OCI-M2 (cell line): ENCODE data around the gene VPS54.
"Not testable (repeated sequence)": the region's sequence is repeated elsewhere in the genome, so short reads cannot be mapped to it uniquely, and the experiment has no call there.

Source experiments
- DNase-seq: peaks from one replicate; lab custom pipeline; 2025; ENCODE audit not compliant: unreplicated experiment; lab: John Stamatoyannopoulos, UW

Gene VPS54

DNA sequence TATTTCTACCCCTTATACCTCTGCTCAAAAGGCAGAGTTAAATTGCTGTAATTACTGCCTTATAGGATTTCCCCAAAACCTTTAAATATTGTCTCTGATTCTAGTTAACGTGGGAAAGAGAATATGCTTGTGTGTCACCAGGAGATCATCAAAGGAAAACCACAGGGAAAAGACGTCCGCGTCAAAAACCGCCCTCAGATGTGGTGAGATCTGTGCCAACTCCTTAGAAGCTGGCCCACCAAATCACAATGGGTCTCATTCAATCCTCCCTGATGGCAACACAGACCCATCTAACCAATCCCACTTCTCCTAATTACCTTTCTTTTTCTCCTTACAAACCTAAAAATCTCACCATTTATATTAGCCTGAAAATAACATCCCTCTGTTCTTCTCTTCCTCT lies 25.4 kb downstream of the VPS54 start:
- DNase-seq, result no peak

DNA sequence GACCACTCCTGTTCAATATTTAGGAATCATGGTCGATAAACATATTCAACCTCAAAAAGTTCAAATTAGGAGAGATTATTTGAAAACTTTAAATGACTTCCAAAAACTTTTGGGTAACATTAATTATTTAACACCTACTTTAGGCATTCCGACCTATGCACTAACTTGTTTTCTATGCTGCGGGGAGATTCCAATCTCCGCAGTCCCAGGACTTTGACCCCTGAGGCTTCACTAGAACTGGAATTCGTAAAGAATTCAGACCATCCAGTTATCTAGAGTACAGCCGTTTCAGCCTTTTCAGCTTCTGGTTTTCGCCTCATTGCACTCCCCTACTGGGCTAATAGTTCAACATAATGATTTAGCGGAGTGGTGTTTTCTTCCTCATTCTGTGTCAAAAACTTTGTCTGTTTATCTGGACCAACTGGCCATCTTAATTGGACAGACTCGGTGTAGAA lies 26.1 kb downstream of the VPS54 start:
- not testable (repeated sequence) for DNase-seq

DNA sequence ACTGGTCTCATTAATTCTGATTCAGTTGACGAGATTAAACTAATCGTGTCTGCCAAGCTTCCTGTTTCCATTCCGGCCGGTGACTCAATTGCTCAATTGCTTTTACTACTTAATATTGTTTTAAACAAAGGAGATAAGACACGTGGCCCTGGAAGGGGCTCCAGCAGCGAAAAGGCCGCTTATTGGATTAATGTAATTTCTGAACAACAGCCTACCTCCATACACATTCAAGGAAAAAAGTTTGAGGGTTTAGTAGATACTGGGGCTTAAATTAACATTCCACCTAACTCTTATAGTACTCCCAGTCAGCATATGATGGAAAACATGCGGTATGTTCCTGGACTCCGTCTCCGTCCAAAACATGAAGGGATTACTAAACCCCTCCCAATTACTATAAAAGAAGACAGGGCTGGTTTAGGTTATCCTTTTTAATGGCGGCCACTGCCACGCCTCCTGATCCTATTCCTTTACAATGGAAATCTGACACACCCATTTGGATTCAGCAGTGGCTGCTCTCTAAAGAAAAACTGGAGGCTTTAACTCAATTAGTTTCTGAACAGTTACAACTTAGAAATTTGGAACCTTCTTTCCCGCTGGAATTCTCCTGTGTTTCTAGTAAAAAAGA lies 27.1 kb downstream of the VPS54 start:
- no peak for DNase-seq

DNA sequence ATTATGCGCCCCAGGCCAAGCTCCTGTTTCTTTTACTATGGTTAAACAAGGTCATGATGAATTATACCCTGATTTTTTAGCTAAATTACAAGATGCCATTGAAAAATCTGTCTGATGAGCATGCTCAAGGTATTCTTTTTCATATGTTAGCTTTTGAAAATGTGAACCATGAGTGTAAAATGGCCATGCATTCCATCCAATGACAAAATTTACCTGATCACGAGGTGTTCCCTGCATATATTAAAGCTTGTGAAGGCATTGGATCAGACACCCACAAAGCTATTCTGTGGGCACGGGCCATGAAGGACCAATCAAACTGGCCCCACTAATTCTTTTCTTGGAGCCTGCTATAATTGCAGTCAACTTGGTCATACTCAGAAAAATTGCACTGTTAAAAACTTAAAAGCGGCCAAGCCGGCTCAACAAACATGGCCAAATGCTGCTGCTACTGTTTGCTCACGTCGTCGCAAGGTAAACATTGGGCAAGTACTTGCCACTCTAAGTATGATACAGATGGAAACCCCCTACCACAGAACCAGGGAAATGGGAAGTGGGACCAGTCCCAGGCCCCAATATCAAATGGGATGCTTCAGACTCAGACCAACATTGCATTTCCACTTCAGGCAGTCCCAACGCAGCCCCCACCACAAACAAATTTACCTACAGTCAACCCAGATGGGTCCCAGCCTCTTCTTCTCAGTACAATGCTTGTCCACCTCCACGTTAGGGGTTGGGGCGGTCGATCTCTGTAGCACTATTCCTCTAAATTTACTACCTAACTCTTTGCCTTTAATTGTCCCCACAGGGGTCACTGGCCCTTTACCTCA lies 27.8 kb downstream of the VPS54 start:
- DNase-seq, result not testable (repeated sequence)

DNA sequence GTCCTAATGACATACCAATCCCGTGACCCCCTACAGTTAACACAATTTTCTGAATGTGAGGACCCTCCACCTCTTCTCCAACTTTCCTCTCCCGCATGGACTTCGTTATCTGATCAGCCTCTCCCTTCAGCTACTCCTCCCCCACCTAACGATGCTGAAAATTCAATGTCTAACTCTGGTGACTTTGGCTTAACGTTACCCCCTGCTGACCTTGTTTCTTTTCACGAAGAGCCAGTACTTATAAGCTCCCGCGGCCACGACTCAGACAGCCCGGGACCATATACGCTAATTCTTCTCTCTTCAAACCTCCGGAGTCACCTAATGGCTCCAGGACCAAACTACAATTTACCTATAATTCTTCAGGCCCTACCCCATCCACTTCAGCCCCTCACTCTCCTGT lies 29.2 kb downstream of the VPS54 start:
- DNase-seq, result no peak

DNA sequence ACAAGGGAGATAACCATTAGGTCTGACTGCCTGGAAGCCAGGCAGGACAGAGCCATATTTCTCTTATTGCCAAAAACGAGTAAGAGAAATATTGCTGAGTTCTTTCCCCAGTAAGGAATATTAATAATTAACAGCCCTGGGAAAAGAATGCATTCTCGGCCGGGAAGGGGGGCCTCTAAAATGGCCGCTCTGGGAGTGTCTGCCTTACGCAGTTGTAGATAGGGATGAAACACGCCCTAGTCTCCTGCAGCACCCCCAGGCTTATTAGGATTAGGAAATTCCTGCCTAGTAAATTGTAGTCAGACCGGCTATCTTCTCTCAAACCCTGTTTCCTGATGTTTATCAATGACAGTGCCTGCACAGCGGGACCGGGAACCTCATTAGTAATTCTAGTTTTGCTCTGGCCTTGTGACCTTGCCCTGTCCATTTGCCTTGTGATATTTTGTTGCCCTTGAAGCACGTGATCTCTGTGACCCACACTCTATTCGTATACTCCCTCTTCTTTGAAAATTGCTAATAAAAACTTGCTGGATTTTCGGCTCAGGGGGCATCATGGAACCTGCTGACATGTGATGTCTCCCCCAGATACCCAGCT lies 30.3 kb downstream of the VPS54 start:
- not testable (repeated sequence) for DNase-seq

DNA sequence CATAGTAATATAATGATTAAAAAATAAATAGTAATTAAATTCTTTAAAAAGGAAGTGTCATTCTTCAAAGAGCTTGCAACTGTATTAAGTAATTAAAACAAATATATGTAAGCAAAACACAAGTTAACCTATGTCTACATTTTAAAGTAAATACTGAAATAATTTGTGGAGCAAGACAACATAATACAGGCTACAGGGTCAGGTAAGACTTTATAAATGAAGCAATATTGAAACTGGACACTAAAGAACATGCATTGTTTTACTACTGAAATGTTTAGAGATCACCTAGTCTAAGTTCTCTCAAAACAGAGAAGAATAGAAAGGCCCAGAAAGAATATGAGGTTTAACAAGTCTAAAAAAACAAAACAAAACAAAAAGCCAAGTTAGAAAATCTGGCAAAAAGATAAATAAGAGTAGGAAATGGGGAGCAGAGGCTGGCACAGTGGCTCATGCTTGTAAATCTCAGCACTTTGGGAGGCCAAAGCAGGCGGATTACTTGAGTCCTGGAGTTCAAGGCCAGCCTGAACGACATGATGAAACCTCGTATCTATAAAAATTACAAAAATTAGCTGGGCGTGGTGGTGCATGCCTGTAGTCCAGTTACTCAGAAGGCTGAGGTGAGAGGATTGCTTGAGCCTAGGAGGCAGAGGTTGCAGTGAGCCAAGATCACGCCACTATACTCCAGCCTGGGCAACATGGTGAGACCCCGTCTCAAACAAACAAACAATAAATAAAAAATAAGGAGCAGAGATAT lies 34.4 kb downstream of the VPS54 start:
- DNase-seq, result no peak

DNA sequence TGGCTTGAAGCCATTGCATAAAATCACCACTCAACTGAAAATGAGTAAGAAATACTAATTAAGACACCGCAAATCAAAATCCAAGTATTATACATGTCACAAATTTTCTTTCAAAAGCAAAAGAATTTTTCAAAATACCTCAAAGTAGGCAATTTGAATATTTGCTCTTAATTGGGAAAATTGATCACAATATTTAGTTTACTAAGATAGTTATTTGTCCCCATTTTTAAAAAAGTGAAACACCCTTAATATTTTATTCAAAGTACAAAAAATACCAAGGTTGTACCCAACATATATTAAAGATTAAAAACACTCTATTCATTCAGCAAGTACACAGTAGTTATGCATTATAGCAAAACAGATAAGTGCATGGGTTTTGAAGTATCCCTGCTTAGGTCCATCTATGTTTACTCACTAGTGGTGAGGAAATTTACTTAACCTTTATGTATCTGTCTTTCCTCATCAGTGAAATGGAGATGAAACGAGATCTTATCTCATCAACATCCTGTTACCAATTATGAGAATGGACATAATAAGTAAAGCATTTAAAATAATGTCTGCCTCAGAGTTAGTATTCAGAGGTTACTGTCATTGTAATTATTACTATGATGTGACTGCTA lies 35.1 kb downstream of the VPS54 start:
- no peak for DNase-seq

DNA sequence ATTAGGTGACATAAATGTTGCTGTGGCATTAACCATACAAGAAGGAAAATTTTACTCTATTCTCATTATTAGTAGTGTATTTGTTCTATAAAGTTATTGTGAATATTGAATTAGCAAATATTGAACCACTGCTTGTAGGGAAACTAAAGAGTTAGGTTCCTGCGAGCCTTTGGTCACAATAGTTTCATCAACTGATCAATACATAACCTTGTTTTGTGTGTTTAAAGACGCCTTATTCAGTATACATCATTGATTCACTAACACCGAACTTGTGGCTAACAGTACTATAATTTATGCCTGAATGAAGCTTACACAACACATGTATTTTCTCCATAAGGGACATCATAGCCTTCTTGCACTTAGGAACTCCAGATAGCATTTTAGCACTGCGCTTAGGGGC lies 36.9 kb downstream of the VPS54 start:
- DNase-seq, result no peak

DNA sequence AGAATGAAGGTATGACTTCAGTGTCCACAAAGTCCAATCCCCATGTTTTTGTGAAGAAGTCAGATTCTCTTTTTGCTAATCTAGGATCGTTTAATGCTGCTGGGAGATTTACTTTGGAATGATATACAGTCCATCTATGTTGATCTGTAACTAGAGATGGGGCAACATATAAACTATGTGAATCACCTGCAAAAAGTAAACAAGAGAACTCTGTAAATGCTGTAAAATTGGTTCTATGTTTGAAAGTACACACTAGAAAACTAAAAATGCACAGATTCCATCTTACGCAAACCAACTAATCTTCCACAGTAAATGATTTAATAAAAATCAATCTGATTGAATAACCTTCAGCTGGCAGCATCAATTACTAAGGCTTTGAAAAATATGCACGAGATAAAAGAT lies 37.5 kb downstream of the VPS54 start:
- DNase-seq, result no peak

DNA sequence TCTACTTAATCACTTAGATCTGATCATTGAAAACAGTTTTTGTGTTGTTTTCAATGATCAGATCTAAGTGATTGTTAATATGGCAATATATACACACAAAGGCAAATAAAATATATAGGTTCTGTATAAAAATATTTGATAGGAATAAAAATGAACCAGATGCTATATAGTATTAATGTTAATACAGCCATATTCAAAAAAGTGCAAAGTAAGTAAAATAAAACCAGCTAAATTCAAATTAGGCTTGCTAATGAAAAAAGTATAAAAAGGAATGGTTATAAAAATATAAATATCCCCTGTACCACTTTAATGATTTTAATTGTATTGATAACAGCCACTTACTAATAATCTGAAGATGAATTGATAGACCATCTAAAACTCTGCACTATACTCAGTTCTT lies 38.4 kb downstream of the VPS54 start:
- DNase-seq, result no peak

DNA sequence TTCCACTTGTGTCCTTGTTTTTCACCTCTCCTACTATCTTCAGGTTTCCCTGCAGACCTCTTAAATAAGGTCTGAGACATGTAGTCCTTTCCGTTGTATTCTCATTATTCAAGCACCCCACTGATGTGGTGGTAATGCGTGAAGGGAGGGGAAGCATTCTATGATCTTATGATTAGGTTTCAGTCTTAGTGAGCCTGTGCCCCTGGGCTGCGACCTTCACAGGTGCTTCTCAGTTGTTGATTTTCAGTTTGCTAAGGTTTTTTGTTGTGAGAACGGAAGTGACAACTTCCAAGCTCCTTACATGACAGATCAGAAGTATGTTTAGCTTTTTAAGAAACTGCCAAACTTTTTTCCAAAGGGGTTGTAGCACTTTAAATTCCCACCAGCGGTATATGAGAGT lies 41.3 kb downstream of the VPS54 start:
- DNase-seq, result no peak

DNA sequence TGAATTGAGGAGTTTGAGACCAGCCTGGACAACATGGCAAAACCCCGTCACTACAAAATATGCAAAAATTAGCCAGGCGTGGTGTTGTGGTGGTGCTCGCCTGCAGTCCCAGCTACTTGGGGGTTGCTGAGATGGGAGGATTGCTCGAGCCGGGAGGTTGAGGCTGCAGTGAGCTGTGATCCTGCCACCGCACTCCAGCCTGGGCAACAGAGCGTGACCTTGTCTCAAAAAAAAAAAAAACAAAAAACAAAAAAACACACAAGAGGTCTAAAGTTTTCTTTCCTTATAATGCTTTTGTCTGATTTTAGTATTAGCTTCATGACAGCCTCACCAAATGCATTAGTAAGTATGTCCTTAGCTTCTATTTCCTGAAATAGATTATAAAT lies 43.1 kb downstream of the VPS54 start:
- no peak for DNase-seq

DNA sequence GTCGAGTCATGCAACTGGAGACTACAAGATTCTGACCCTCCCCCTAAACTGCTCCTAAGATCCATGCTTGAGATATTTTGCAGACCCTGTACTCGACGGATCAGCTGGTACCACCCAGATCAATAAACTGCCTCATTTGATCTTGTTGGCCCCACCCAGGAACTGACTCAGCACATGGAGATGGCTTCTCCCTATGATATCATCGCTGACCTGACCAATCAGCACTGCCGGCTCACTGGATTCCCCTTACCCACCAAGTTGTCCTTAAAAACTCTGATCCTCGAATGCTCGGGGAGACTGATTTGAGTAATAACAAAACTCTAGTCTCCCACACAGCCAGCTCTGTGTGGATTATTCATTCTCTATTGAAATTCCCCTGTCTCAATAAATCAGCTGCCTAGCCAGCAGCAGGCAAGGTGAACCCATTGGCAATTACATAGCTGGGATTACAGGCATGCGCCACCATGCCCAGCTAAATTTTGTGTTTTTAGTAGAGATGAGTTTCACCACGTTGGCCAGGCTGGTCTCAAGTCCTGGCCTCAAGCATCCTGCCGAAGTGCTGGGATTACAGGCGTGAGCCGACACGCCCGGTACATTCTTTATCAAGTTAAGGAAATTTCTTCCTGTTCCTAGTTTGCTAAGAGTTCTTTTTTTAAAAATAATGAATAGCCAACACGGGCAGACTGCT lies 43.6 kb downstream of the VPS54 start:
- no peak for DNase-seq

DNA sequence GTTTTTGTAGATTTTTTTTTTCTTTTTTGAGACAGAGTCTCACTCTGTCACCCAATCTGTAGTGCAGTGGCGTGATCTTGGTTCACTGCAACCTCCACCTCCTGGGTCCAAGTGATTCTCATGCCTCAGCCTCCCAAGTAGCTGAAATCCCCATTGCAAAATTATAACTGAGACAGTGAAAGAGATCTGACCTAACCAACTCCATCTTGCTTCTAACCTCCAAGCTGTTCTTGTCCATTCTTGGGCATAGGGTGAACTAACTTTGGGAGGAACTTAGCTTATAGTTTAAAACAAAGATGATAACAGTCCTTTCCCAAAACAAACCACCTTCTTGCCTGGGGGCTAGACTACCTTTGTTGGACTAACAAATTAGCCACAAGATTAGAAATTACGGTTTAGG lies 44.2 kb downstream of the VPS54 start:
- not testable (repeated sequence) for DNase-seq

DNA sequence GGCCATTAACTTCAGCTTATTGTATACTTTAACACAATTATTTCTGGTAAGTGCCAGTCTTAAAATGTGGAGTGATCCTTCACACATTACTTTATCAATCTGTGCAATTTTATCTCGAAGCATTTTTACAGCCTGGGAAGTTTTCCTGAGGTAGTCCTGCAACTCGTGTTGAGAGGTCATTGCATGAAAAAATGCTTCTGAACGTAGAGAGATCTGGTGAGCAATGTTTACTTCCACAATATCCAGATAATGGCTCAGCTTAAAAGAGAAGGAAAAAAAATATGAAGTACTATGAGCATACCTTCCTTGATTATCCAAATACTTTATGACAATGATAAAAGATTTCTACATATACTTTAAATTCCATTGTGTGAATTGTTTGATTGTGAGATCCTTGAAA lies 57.0 kb downstream of the VPS54 start:
- no peak for DNase-seq

DNA sequence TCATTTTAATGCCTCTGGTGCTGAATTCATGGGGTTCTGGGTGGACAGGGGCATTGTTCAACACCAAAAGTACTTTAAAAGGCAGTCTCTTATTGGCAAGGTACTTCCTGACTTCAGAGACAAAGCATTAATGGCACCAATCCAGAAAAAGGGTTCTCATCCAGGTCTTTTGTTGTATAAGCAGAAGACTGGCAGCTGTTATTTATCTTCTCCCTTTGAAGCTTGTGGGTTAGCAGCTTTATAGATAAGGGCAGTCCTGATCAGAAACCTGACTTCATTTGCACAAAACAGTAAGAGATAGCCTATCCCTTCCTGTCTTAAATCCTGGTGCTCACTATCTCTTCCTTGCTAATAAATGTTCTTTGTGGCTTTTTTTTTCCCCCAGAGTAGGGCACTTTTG lies 68.8 kb downstream of the VPS54 start:
- no peak for DNase-seq

DNA sequence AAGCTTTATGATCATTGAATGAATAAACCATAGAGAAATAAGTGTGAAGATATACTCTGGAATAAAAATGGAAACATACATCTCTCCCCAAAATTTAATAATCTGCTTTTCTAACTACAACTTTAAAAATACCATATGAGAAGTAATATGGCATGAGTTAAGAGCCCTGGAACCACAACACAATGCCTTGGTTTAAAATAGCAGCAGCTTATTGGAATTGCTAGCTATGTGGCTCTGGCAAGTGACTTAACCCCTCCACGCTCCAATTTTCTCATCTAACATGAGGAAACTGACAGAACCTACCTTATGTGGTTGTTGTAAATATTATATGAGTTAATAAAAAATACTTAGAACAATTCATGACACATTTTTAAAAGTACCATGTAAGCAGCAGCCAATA lies 76.4 kb downstream of the VPS54 start:
- DNase-seq, result no peak

DNA sequence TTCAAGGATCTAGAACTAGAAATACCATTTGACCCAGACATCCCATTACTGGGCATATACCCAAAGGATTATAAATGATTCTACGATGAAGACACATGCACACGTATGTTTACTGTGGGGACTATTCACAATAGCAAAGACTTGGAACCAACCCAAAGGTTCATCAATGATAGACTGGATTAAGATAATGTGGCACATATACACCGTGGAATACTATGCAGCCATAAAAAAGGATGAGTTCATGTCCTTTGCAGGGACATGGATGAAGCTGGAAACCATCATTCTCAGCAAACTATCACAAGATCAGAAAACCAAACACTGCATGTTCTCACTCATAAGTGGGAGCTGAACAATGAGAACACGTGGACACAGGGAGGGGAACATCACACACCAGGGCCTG lies 87.1 kb downstream of the VPS54 start:
- DNase-seq, result not testable (repeated sequence)

DNA sequence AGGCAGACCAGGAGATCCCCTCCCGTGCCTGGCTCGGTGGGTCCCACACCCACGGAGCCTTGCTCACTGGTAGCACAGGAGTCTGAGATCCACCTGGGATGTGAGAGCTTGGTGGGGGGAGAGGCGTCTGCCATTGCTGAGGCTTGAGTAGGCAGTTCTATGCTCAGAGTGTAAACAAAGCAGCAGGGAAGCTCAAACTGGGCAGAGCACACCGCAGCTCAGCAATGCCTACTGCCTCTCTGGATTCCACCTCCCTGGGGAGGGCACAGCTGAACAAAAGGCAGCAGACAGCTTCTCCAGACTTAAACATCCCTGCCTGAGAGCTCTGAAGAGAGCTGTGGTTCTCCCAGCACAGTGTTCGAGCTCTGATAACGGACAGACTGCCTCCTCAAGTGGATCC lies 92.4 kb downstream of the VPS54 start:
- DNase-seq, result no peak

DNA sequence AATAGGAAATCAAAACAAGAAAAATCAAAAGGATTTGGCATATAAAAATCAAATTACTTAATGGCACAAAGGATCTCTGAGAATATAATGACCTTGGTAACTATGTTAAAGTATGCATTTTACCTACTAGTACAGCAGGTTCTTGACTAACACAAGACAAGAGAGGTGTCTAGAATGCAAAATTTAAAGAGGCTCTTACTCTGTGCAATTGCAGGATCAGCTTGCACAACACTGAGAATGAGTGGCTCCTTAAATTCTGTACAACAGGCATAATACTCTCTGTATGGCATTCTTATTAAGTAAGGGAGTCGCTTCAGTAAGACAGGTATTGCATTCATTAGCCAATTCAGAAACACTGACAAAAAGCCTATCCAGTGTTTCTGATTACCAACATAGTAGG lies 104.9 kb downstream of the VPS54 start:
- DNase-seq, result no peak
